ENCODE measurements around the gene TGM1. TPM values are rescaled to one million over a fixed set of nuclear protein-coding genes. Genes with fewer than 3 reads are reported as not detected.

Gene TGM1
- total RNA-seq, result 0.17 and 0.51 TPM in 2 replicates

DNA sequence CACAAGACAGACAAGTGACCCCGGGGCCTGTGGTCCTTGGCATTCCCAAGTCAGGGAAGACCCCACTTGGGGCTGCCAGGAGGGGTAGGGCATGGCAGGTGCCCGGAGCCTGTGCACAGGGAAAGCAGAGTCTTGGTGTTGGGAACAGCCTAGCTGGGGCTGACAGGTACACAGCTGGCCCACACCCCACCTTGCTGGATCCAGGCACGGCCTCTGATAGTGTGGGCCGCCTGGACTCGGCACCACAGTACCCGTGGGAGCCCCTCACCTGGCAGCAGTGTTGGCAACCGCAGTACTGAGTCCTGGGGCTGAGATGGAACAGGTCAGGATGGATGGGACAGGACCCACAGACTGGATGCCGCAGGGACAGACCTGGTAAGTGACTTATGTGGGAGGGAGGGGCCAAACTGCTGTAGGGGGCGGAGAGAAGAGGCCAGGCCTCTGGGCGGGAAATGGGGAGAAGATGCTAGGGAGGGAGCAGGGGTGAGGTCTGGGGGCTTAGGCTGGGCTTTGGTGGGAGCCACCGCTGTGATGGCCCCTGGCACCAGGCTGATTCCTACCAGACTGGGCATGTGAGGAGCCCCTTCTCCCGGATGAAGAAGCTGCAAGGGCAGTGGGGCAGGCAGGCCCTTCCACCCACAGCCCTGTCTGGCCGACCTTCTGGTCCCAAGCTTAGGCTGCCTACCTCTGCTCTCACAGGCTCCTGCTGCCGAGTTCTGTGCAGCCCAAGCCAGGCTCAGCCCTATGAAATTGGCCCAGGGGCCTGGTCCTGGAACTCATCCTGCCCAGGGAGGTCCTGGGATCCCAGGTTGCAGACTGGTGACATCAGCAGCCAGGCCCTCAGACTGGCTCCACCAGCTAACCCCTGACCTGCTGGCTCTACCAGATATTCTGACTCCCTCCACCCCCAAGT is at the start of gene TGM1:
TSS of gene TGM1 (minus strand) at position 357 of the 913 bp plus-strand sequence. CDS start 825 bp downstream, outside the sequence.
- DNase-seq, result no peak

DNA sequence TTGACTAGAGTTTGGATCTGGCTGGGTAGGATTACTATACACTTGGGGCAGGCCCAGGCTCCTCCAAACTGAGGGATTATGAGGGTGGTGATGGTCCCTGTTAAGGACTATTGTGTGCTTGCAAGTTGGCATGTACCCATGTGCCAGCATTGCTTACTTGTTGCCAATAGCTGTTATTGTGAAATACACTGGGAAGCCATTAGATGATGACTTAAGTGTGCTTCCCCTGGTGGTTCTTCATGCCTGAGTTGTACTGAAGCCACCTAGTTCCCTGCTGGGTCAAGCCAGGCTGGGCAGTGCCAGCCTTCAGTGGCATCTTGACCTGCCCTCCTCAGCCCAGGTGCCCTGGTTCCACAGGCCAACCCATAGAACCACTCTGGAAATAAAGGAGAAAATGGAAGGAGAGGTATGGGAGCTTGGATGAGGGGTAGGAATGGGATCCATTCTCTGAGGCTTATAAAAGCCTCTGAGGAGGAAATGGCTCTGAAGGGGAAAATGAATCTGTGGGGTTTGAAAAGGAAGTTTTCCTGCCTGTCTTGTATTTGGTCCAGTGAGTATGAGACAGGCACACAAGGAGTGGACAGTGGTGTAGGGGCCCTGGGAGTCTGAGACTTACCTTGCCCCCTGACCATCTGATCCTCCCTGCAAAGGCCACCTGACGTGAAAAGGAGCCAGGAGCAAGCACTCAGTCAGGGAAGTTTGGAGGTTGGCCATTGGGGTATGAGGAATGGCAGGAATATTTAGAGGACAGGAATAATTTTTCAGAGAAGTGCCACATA is 49.0 kb upstream of the TGM1 start:
- DNase-seq, result no peak

DNA sequence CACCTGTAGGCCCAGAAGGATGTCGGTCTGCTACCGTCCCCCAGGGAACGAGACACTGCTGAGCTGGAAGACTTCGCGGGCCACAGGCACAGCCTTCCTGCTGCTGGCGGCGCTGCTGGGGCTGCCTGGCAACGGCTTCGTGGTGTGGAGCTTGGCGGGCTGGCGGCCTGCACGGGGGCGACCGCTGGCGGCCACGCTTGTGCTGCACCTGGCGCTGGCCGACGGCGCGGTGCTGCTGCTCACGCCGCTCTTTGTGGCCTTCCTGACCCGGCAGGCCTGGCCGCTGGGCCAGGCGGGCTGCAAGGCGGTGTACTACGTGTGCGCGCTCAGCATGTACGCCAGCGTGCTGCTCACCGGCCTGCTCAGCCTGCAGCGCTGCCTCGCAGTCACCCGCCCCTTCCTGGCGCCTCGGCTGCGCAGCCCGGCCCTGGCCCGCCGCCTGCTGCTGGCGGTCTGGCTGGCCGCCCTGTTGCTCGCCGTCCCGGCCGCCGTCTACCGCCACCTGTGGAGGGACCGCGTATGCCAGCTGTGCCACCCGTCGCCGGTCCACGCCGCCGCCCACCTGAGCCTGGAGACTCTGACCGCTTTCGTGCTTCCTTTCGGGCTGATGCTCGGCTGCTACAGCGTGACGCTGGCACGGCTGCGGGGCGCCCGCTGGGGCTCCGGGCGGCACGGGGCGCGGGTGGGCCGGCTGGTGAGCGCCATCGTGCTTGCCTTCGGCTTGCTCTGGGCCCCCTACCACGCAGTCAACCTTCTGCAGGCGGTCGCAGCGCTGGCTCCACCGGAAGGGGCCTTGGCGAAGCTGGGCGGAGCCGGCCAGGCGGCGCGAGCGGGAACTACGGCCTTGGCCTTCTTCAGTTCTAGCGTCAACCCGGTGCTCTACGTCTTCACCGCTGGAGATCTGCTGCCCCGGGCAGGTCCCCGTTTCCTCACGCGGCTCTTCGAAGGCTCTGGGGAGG is 47.9 kb upstream of the TGM1 start, which contains the start of gene LTB4R:
TSS of gene LTB4R (plus strand) at position 857 of the 959 bp plus-strand sequence. CDS start 4,150 bp downstream, outside the sequence.
- DNase-seq, result peak; percentile 86

DNA sequence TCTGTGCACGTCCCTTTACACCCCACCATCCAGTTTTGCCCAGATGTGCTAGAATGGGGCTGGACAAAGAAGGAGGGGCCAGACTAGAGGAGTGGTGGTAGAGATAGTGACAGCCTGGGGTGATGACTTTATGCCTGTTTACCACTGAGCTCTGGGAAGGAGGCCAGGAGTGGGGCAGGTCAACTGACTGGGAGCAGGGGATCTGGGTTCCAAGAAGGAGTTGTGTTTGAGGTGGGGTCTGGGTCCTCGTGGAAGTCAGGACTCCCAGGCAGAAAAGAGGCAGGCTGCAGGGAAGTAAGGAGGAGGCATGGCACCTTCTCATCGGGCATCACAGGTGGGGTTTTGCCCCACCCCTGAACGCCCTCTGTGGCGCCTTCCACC is 47.3 kb upstream of the TGM1 start:
- no peak for DNase-seq

DNA sequence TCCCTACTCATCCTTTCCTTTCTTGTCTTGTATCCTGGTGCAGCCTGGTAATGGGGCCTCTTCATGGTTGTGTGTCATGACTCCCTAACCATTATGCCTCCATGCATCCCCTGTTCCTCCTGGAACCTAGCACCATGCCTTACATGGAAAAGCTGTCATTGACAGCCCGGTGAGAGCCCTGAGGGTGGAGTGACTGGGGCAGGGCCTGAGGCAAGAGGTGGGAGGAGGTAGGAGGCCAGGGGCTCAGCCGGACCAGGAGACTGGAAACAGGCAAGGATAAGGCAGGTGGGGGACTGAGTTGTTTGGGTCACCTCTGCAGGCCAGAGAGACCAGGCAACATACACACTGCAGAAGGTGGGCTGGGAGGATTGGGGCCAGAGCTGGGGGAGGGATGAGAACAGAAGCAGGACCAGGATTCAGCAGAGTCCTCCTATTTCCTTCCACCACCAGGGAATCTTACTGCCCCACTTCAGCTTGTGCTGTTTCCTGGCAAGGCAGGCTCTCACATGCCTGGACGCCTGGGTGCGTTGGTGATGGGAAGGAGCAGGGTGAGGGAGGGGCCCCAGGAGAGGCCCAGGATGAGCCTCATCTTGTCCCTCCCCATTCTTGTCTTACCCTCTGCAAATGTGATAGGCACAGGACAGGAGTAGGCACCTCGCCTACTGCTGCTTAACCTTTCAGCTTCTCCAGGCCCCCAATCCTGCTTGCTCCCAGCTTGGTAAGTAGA is 46.7 kb upstream of the TGM1 start, which contains the start of gene LTB4R2:
TSS of gene LTB4R2 (plus strand) at position 603 of the 727 bp plus-strand sequence. CDS start 525 bp downstream, outside the sequence.
- DNase-seq, result no peak

DNA sequence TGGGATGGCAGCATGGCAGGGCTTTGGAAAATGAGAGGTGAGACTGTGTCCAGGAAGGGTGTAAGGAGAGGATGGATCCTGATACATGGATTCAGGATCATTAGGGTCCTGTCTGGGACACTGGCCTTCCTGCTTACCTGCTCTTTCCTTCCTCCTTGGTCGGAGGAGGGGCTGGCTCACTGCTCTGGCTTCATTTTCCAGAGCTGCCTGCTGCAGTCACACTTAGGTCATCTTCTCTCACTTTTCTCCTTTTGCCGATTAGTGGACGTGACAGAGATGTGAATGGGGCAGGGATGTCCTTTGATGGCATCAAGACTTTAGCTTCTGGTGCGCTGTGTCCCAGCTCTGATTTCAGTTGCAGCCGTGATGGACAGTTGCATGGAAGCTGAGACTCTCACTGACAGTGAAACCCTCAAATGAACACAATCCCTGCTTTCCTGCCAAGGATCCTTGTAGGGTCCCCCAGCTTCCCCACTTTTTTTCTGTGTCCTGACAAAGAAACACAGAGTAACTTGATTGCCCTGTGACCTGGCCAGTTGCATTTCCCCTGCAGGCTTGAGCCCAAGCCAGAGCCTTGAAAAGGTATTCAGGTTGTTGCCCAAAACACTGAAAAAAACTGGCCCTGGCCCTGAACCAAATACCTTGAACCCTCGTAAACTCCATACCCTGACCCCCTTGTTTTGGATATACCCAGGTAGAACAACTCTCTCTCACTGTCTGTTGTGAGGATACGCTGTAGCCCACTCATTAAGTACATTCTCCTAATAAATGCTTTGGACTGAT is 45.6 kb upstream of the TGM1 start:
- no peak for DNase-seq

DNA sequence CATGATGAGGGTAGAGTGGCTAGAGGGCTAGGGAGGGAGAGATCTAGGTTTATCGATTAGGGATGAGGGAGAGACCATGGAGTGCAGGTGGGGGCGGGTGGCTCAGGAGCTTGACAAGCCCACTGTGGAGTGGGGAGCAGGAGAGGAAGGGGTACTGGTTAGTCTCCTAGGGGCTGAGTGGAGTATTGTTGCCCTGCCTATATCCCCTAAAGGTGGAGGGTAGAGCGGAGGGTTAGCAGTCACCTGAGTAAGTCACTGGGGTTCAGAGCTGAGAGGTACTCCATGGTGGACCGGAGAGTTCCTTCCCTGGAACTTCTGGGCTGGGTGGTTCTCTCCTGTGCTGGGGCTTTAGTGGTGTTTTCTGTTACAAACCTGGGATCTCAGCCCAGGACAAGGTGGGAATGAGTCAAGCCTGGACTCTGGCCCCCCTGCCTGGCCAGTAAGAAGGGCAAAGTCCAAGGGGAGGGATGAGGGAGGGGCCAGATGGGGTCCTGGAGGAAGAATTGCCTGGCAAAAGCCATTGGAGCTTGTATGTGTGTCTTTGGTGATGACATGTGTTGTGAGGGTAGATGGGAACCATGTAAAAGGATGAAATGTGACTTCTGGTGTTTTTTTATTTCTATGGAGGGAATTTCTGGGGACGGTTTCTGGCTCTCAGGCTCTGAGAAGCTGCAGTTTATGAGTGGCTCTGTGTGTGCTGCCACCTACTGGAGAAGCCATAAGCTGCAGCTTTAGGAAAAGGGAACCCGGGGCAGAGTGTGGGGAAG is 44.8 kb upstream of the TGM1 start, which contains the start of gene CIDEB:
TSS of gene CIDEB (minus strand) at position 403 of the 767 bp plus-strand sequence. CDS start at position 284, 119 bp downstream.
- peak; percentile 79 for DNase-seq

DNA sequence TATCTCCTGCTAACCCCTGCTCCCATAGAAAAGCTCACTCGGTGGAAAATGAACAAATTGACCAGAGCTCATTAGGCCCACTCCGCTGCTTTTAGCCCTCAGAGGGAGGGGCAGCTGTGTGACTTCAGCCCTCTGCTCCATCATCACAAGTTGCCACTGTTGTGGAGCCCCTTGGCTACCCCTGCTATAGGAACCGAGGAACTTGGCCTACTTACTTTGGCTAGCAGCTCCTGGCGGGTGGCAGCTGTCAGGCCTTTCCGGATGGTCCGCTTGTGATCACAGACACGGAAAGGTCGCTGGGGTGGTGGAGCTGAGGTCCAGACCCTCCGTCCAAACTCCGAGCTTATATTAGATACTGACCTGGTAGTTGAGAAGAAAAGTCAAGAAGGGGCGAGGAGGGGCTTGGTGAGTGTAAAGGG is 44.2 kb upstream of the TGM1 start:
- no peak for DNase-seq

DNA sequence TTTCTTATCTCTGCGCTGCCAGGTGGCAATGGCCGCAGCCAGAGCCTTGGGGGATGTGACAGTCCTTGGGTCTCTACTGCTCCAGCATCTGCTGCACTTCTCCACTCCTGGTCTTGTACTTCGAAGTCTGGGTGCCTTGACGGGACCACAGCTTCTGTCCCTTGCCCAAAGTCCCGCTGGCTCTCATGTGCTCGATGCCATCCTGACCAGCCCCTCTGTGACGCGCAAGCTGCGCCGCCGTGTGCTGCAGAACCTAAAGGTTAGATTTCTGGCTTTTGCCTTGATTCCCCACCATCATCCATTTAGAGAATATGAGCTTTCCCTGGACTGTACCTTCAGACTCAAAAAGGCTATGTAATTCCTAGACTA is 41.0 kb upstream of the TGM1 start:
- DNase-seq, result no peak

DNA sequence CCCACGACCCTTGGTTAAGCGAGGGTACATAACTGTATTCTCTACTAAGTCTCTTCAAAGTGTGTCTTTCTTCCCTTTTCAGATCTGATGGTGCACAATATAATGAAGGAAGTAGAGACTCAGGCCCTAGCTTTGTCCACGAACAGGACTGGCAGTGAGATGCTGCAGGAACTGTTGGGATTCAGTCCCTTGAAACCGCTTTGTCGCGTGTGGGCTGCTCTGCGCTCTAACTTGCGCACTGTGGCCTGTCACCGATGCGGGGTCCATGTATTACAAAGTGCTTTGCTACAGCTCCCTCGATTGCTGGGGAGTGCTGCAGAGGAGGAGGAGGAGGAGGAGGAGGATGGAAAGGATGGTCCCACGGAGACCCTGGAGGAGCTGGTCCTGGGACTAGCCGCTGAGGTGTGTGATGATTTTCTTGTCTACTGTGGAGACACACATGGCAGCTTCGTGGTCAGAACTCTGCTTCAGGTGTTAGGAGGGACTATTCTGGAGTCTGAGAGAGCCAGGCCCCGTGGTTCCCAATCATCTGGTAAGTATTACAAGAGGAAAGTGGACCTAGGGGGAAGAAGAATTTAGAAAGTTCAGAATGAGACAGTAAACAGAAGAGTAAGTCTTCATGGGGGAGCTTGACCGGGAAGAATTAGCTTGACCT is 37.5 kb upstream of the TGM1 start:
- no peak for DNase-seq

DNA sequence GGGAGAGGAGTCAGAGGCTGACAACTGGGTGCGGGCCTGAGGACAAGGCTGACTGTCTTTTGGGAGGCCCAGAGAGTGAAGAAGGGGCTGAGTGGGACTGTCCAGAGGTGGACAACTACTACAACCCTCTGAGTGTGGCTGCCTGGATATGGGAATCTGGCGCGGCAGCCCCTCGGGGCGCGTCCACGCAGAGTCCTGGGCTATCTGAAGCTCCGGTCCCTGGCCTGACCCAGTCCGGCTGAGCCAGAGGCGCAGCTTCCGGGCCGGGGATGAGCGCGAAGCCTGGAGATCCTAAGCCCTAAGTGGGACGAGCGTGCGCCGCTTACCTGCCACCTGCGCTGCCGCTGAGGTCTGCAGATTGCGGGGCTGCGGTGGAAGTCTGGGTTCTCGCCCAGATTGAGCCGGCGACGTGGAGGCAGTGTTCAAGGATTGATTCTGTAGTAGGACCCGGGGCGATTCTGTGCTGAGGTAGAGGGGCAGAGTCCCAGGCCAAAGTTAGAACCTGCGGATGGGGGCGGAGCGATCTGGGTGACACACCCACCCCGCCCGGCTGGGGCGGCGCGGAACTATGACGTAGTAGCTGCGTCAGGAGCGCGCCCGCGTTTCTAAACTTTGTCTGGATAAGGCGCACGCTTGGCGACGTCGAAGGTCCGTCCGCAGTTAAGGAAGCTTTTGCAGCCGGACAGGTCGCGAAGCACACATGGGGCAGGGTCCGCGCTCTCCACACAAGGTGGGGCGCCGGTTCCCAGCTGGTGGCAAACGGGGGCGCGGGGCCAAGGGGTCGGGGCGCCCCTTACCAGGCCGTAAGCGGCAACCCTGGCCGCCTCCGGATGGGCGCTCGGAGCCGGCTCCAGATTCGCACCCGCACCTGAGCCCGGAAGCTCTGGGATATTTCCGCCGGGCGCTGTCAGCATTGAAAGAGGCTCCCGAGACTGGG is 36.5 kb upstream of the TGM1 start, which contains the start of the genes DHRS1 and NOP9:
TSS of gene DHRS1 (minus strand) at position 526 of the 937 bp plus-strand sequence. CDS start 674 bp downstream, outside the sequence.
TSS of gene NOP9 (plus strand) at position 596 of the 937 bp plus-strand sequence. CDS start at position 701, 105 bp downstream.
- DNase-seq, result peak; percentile 95

DNA sequence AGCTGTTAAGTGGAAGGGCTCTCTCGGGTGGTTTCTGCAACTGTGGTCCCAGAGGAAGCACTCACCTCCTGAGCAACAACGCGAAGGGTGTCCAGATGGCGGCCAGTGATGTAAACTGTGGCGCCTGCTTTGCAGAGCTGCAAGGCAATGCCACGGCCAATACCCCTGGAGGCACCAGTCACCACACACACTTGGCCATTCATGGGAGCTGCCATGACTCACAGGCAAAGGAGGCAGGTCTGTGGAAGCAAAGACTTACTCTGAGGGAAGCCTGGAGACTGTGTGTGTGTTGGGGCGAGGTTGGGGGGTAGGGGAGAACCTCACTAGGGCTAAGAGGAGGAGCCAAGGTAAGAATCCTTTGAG is 35.9 kb upstream of the TGM1 start:
- DNase-seq, result peak; percentile 62

DNA sequence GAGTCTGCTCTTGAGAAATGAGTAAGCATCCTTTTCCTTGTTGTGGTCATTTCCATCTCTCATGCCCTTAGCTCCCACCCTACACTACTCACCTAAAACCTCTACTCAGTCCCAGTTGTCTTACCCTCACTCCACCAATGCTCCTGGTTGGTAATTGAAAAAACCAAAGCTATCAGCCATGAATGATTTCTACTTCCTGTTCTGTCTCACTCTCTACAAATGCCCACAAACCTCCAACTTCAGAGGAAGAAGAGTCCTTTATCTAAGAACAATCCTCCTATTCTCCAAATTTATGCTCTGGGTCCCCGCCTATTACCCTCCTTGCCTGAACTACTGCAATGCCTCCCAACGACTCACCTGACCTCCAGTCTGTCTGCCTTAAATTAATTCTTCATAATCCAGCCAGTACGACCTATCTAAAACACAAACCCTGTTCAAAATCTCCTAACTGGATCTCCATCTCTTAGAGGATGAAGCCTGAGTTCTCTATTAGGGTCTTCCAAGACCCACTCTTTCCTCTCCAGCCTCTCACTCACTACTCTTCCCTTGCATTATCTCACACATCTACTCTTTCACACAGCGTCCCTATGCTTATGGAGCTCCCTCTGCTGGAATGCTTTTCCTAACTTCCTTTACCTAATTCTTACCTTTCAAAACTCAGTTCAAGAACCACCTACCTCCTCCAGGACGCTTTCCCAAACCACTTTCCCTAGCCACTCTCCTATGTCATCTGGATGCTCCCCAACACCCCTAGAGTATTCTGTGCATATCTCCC is 34.4 kb upstream of the TGM1 start:
- DNase-seq, result peak; percentile 59

DNA sequence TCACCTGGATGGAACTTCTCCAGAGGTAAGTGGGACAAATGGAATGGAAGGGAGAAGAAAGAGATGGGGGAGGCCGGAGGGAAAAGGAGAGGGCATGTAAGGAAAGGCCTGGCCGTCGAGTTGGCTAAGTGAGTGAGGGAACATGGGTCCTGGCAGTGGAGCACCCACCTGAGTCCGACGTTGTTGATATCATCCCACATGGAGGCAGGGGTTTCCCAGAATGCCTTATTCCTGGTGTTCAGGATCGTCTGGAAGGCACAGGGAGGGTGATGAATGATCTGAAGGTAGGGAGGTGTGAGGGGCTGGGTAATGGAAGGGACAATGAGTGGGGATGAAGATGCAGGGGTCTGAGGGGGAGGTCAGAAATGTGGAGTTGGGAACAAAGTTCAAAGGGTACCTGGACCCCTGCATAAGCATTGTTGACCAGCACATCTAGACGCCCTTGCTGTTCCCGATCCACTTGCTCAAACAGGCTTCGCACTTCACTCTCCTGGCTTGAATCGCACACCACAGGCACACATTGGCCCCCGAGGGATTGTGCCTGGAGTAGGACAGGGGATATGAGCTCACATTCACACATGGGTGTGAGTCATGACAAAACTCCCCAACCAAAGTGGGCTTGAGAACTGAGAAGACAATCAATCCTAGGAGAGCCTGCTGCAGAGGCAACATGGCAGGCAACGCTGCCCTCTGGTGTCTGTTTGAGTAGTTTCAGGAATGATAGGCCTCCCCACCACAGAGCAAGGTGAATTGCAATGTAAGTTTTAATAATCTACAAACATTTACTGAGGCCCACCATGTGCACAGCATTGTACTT is 33.6 kb upstream of the TGM1 start:
- DNase-seq, result peak; percentile 97

DNA sequence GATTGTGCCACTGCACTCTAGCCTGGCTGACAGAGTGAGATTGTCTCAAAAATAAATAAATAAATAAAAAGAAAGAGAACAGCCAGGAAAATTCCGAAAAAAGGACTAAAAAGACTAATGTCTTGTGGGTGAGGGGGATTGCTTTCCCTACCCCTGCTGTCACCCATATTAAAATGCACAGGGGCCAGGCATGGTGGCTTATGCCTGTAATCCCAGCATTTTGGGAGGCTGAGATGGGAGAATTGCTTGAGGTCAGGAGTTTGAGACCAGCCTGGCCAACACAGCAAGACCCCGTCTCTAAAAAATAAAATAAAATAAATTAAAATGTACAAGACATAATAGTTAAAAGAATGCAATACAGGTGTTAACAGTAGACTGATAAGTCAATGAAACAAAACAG is 30.5 kb upstream of the TGM1 start:
- no peak for DNase-seq

Measured in dermis blood vessel endothelial cell (primary cell).